Right cardiac atrium (tissue), 5 donors: ENCODE data around the gene MRC2. TPM values are rescaled to one million over a fixed set of nuclear protein-coding genes. Genes with fewer than 3 reads are reported as not detected.

Source experiments
- ATAC-seq, 2 donors: fragments of 200-7000 bp; cut with Tn5 transposase; one replicate each; pipeline versions ENCODE4 v1.8.0 to v1.9.1; 2020; ENCODE audit warnings: moderate library complexity in 2 of 2, mild to moderate bottlenecking in 1 of 2
- DNase-seq, 3 donors: peaks; one replicate each; pipeline ENCODE4 v3.0.0-alpha.2; 2020
- H3K27ac ChIP-seq: one replicate; pipeline ENCODE4 v1.5.1; 2013; ENCODE audit warnings: mild to moderate bottlenecking, low read length, control low read depth, moderate library complexity
- H3K27me3 ChIP-seq: one replicate; pipeline ENCODE4 v1.6.1; 2013; ENCODE audit not compliant: control insufficient read depth, insufficient read depth
- H3K4me1 ChIP-seq: one replicate; pipeline ENCODE4 v1.6.1; 2013; ENCODE audit warnings: low read length; ENCODE audit not compliant: control insufficient read depth, insufficient read depth
- H3K4me3 ChIP-seq: one replicate; pipeline ENCODE4 v1.5.1; 2013; ENCODE audit warnings: low read length, control low read depth
- H3K9me3 ChIP-seq: one replicate; pipeline ENCODE4 v1.6.1; 2013; ENCODE audit warnings: low read length; ENCODE audit not compliant: control insufficient read depth
- WGBS: extraction: QIAGEN DNeasy Blood & Tissue Kit; methylation state at CpG from one replicate; pipeline ENCODE4 v1.1.7; 2013; 5-methylcytosine and 5-hydroxymethylcytosine counted together
- intact Hi-C, 4 donors: fragments of 100-400 bp; cut with DNase I; formaldehyde crosslinking; loops; one replicate each; pipeline versions ENCODE4 v1.11.0 to v1.14.0; 2022 to 2023
- polyA plus RNA-seq: library from polyadenylated mRNA; stranded (reverse); fragments of 200-250 nt; gene quantifications from one replicate; pipeline ENCODE4 v1.2.3, GENCODE V29; 2013
- total RNA-seq, 4 donors: library from RNA; stranded (reverse); fragmentation: NEBNext Ultra II Directional; extraction: Animal tissue kit (Norgen Biotek cat#: 25700); gene quantifications; one replicate each; pipeline ENCODE4 v1.2.1, GENCODE V29; 2021
- donor health status: healthy with polysubstance abuse.
- donor health status: DM: no; HTN: yes; CAD: no.
- donor health status: DM: no; HTN: no; CAD: no.
- donor health status: DM: no; HTN: yes; CAD: no; lungs with severe emphysema.
- donor health status: DM: yes; HTN: yes; CAD: no.

The MRC2 gene
- total and polyA plus RNA-seq, 5 donors: 33.7 to 91.9 (median 50.7) TPM

GRCh38 chr17:62735044-62735651, 107.7 kb downstream of the MRC2 start:
- intact Hi-C loops: no loop called here
- ATAC-seq: no peak
- WGBS: 86% methylated on average over 7 of the region's 7 CpGs

DNA sequence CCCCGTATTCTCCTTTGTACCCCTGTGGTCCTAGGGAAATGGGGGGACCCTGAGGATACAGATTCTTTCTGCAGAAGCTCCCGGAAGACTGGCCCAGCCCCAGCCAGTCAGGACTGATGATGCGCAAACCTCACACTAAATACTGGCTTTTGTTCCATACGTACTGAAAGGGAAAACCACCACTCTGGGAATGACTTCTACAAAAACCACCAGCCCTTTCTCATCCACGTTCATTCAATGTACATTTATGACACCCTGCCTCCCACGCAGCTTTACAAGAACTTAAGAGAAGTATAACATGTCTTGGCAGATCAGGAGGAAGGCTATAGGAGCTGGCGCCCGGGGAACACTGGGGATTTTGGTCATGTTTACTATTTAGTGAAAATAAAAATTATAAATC, 110.0 kb downstream of the MRC2 start:
- intact Hi-C loops: no loop called here
- 89% methylated on average over 8 of the region's 8 CpGs for WGBS
- Histone ChIP-seq H3K27me3 (no peaks in the 10 kb centered on the region), H3K4me3 (no peak overlapping the region), H3K9me3 (no peaks in the 10 kb centered on the region), H3K4me1 (peaks cover 3% of the 10 kb centered on the region), H3K27ac (no peak overlapping the region)
- DNase-seq (no peak), ATAC-seq (no peak)

More at GRCh38 chr17:62735044-62735651, 107.7 kb downstream of the MRC2 start:
- Histone ChIP-seq H3K4me1 (peaks cover 3% of the 10 kb centered on the region), H3K4me3 (no peak overlapping the region), H3K27me3 (no peaks in the 10 kb centered on the region), H3K27ac (no peak overlapping the region), H3K9me3 (no peaks in the 10 kb centered on the region)
- DNase-seq: no peak

DNA sequence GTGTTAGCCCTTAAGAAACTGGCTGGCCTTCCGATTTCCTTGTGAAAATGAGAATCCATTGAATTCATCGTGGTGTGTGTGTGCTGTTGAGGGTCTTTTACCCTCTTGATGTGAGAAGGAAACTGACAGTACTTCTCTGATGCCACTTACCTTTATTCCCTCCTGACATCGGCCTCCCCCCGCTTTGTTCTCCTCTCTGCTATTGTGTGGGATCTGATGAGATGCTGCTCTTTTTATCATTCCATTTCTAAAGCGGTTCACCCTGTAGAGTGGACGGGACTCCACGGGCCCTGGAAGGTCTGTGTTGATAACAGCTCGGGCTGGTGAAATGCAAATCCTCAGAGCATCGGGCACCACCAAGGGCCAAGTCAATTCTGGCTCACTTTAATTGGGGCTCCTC, 110.8 kb downstream of the MRC2 start:
- no peak for DNase-seq
- ATAC-seq: no peak
- Histone ChIP-seq H3K27ac (no peak overlapping the region), H3K4me3 (no peak overlapping the region), H3K4me1 (peaks cover 3% of the 10 kb centered on the region), H3K9me3 (no peaks in the 10 kb centered on the region), H3K27me3 (no peaks in the 10 kb centered on the region)
- WGBS: 80% methylated on average over 9 of the region's 9 CpGs
- intact Hi-C loops: no loop called here

GRCh38 chr17:62739645-62740388, 112.3 kb downstream of the MRC2 start:
- no peak for ATAC-seq
- Histone ChIP-seq H3K4me1 (peaks cover 3% of the 10 kb centered on the region), H3K27ac (no peak overlapping the region), H3K4me3 (no peak overlapping the region), H3K9me3 (no peaks in the 10 kb centered on the region), H3K27me3 (no peaks in the 10 kb centered on the region)
- WGBS: 77% methylated on average over 16 of the region's 16 CpGs
- intact Hi-C loops: no loop called here
- no peak for DNase-seq

DNA sequence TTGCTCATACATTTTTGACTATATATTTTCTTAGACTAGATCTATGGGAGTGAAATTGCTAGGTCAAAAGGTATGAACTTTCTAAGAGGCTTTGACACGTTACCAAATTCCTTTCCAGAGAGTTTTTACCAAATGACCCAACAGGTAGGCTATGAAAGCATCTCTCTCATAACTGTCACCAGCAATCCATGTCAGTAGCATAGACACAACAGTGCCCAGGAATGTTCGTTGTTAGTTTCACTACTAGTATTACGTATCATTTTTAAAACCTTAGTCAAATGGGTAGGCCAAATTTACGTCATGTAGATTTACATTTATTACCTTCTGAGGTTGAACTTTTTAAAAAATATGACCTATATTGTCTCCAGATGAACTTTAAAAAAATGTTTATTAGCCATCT, 113.8 kb downstream of the MRC2 start:
- WGBS: 92% methylated on average over 4 of the region's 4 CpGs
- Histone ChIP-seq H3K4me3 (no peak overlapping the region), H3K4me1 (peaks cover 3% of the 10 kb centered on the region), H3K27me3 (no peaks in the 10 kb centered on the region), H3K9me3 (no peaks in the 10 kb centered on the region), H3K27ac (no peak overlapping the region)
- DNase-seq: no peak
- intact Hi-C loops: no loop called here
- no peak for ATAC-seq

Other genes with a start within 250 kb of the MRC2 start
- not detected for gene EFCAB3, start 247.1 kb upstream of the MRC2 start, total RNA-seq
- not detected for gene EFCAB3, start 247.1 kb upstream of the MRC2 start, polyA plus RNA-seq
- 10 to 100 TPM; 12.0 to 17.3 (median 15.8) TPM for gene METTL2A, start 203.8 kb upstream of the MRC2 start, total RNA-seq
- gene METTL2A, start 203.8 kb upstream of the MRC2 start, polyA plus RNA-seq: 10.6 TPM
- gene TLK2, start 148.8 kb upstream of the MRC2 start, total RNA-seq: 10 to 100 TPM; 25.0 to 29.1 (median 27.7) TPM
- gene TLK2, start 148.8 kb upstream of the MRC2 start, polyA plus RNA-seq: 14.6 TPM
- not detected for gene MARCHF10, start 180.6 kb downstream of the MRC2 start, total RNA-seq
- gene MARCHF10, start 180.6 kb downstream of the MRC2 start, polyA plus RNA-seq: 0.20 TPM